Measurements from ENCODE around the gene EDC3.
"Not testable (repeated sequence)": the region's sequence is repeated elsewhere in the genome, so short reads cannot be mapped to it uniquely, and the experiment has no call there.

Gene EDC3

GRCh38 chr15:74662064-74662860, 33.6 kb downstream of the EDC3 start:
- H3K36me3 Mint-ChIP-seq (ENCODE audit: low read depth) = peaks cover 14% of the 10 kb centered on the region
- DNase-seq = no peak
- peak overlapping the region; percentile 31 for H3K27ac Mint-ChIP-seq
- TF ChIP-seq CTCF (IDR thresholded peaks at IDR 0.05) = no peak
- no peak overlapping the region for H3K4me3 Mint-ChIP-seq
- H3K4me1 Mint-ChIP-seq = peaks cover 9% of the 10 kb centered on the region
- no peaks in the 10 kb centered on the region for H3K27me3 Mint-ChIP-seq (ENCODE audit: low read depth, poor library complexity)
- H3K9me3 Mint-ChIP-seq = no peaks in the 10 kb centered on the region

GRCh38 chr15:74661280-74661679, 34.5 kb downstream of the EDC3 start:
- H3K27ac Mint-ChIP-seq; DNase-seq; H3K4me1 Mint-ChIP-seq; H3K4me3 Mint-ChIP-seq; H3K27me3 Mint-ChIP-seq (ENCODE audit: low read depth, poor library complexity); H3K9me3 Mint-ChIP-seq: not testable (repeated sequence)
- H3K36me3 Mint-ChIP-seq (ENCODE audit: low read depth) = peaks cover 14% of the 10 kb centered on the region

- TF ChIP-seq CTCF (IDR thresholded peaks at IDR 0.05) = no peak
- Mint-ChIP-seq H3K27ac (no peak overlapping the region), H3K4me3 (no peak overlapping the region), H3K4me1 (no peaks in the 10 kb centered on the region), H3K27me3 (ENCODE audit: low read depth, poor library complexity) (no peaks in the 10 kb centered on the region), H3K36me3 (ENCODE audit: low read depth) (peaks cover 30% of the 10 kb centered on the region), H3K9me3 (no peaks in the 10 kb centered on the region)
- DNase-seq = no peak
These were observed 38.0 kb downstream of the EDC3 start for GRCh38 chr15:74657846-74658245.

- TF ChIP-seq CTCF (IDR thresholded peaks at IDR 0.05) = no peak
- no peaks in the 10 kb centered on the region for H3K27me3 Mint-ChIP-seq (ENCODE audit: low read depth, poor library complexity)
- no peak overlapping the region for H3K4me3 Mint-ChIP-seq
- no peak overlapping the region for H3K27ac Mint-ChIP-seq
- H3K36me3 Mint-ChIP-seq (ENCODE audit: low read depth) = peaks cover 28% of the 10 kb centered on the region
- H3K9me3 Mint-ChIP-seq = no peaks in the 10 kb centered on the region
- no peaks in the 10 kb centered on the region for H3K4me1 Mint-ChIP-seq
- DNase-seq = no peak
These were observed 38.8 kb downstream of the EDC3 start for GRCh38 chr15:74656935-74657535.

- Mint-ChIP-seq H3K27ac (no peak overlapping the region), H3K4me1 (no peaks in the 10 kb centered on the region)
These were observed 40.4 kb downstream of the EDC3 start for GRCh38 chr15:74655424-74655823.

More at GRCh38 chr15:74655424-74655823, 40.4 kb downstream of the EDC3 start:
- TF ChIP-seq CTCF (IDR thresholded peaks at IDR 0.05) = no peak
- DNase-seq = no peak
- Mint-ChIP-seq H3K9me3 (no peaks in the 10 kb centered on the region), H3K36me3 (ENCODE audit: low read depth) (peaks cover 27% of the 10 kb centered on the region), H3K4me3 (no peak overlapping the region), H3K27me3 (ENCODE audit: low read depth, poor library complexity) (peaks cover 3% of the 10 kb centered on the region)

Data from nephron progenitor cell (in vitro differentiated cells).